ENCODE data around the gene SOS1.

The SOS1 gene

DNA sequence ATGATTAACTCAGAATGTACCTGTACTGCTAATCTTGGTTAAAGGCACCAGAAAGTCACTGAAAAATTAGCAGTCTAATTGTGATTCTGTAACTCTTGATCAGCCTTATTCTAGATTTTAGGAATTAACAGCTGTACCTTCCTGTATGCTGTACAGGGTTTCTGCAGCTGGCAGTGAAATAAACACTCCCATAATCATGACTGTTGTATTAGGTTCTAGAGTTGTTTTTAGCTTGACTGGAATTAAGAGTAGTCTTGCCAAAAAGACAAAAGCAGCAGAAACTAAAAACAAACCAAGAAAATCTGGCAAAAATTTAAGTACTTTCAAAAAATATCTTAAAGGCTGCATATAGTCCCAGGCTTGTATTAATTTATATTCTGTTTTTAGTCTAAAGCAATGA is 103.5 kb downstream of the SOS1 start:
- Mint-ChIP-seq H3K4me3 (no peak overlapping the region), H3K27ac (no peak overlapping the region), H3K4me1 (ENCODE audit: low read depth) (peaks cover 7% of the 10 kb centered on the region), H3K27me3 (ENCODE audit: low read depth) (no peaks in the 10 kb centered on the region), H3K36me3 (ENCODE audit: low read depth) (peaks cover 38% of the 10 kb centered on the region), H3K9me3 (no peaks in the 10 kb centered on the region)
- no peak for DNase-seq (ENCODE audit: low spot score)

DNA sequence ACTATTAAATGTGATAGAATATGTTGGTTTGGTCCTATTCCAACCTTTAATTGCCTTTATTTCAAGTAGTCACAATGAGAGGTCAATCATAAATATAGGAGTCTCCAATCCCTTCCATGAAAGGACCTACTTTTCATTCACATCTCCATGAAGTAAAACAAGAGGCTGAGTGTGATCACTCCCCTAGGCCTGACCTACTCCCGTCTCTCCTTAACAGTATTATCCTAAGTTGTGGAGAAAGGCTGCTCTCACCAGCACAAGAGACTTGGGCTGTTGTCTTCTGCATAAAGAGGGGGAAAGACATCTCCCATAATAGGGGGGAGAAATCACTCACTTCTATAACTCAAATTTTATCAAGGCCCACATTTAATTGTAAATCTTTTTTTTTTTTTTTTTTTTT is 105.4 kb downstream of the SOS1 start:
- no peak overlapping the region for H3K4me3 Mint-ChIP-seq
- peaks cover 48% of the 10 kb centered on the region for H3K36me3 Mint-ChIP-seq (ENCODE audit: low read depth)
- H3K27ac Mint-ChIP-seq, result no peak overlapping the region
- H3K4me1 Mint-ChIP-seq (ENCODE audit: low read depth), result peaks cover 9% of the 10 kb centered on the region
- H3K27me3 Mint-ChIP-seq (ENCODE audit: low read depth), result no peaks in the 10 kb centered on the region
- DNase-seq (ENCODE audit: low spot score), result no peak
- no peaks in the 10 kb centered on the region for H3K9me3 Mint-ChIP-seq

DNA sequence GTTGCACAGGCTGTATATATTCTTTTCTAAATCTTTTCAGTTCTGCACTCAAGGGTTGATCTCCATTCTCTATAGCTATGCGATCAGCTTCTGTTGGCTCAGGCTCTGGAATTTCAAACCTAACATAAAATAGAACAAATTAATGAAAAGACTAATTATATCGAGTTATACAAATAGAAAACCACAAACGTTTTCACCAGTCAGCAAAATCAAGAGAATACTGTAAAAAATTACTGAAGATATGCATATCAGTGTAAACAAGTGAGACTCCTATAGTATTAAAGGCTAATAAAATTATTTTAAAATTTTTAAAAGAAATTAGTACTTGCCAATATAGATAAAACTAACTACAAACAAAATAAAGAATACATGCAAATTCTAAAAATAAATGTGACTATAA is 107.0 kb downstream of the SOS1 start:
- H3K27ac Mint-ChIP-seq, result no peak overlapping the region
- DNase-seq (ENCODE audit: low spot score), result no peak
- H3K9me3 Mint-ChIP-seq, result no peaks in the 10 kb centered on the region
- no peaks in the 10 kb centered on the region for H3K27me3 Mint-ChIP-seq (ENCODE audit: low read depth)
- H3K36me3 Mint-ChIP-seq (ENCODE audit: low read depth), result peaks cover 55% of the 10 kb centered on the region
- no peak overlapping the region for H3K4me3 Mint-ChIP-seq
- peaks cover 6% of the 10 kb centered on the region for H3K4me1 Mint-ChIP-seq (ENCODE audit: low read depth)

GRCh38 chr2:39008665-39009064 is 112.2 kb downstream of the SOS1 start:
- DNase-seq (ENCODE audit: low spot score), result peak; percentile 36
- no peaks in the 10 kb centered on the region for H3K9me3 Mint-ChIP-seq
- no peak overlapping the region for H3K4me3 Mint-ChIP-seq
- peaks cover 66% of the 10 kb centered on the region for H3K36me3 Mint-ChIP-seq (ENCODE audit: low read depth)
- H3K27ac Mint-ChIP-seq, result peak overlapping the region; percentile 86
- no peaks in the 10 kb centered on the region for H3K27me3 Mint-ChIP-seq (ENCODE audit: low read depth)
- H3K4me1 Mint-ChIP-seq (ENCODE audit: low read depth), result peaks cover 12% of the 10 kb centered on the region

DNA sequence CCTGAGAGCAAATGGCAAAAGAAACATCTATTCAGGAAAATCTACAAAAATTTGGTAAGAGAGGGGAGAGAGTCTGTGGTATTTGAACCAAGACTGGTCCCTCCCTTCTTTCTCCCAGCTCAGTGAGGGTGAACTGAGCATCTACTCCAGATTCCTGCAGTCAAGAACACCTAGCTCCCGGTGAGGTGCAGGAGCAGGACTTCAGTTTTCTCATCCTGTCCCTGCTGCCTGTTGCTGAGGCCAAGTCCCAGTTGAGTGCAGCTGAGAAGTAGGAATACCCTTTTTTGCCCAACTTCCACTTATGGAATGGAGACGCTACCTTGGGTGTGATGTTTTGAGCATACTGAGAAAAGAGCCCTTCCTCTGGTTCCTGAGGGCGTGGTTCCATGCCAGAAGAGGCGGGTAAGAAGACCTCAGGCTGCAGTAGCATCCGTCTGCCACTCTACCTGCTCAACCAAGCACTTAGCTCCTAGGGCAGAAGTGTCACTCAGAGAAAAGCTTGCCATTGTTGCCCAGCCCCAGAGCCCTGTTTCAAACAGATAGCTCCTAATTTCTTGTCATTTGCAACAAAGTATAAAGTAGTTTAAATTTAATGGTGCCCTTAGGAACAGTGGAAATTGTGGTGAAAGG is 112.9 kb downstream of the SOS1 start:
- no peak overlapping the region for H3K4me3 Mint-ChIP-seq
- peak overlapping the region; percentile 31 for H3K27ac Mint-ChIP-seq
- no peaks in the 10 kb centered on the region for H3K9me3 Mint-ChIP-seq
- peaks cover 66% of the 10 kb centered on the region for H3K36me3 Mint-ChIP-seq (ENCODE audit: low read depth)
- no peak for DNase-seq (ENCODE audit: low spot score)
- peaks cover 12% of the 10 kb centered on the region for H3K4me1 Mint-ChIP-seq (ENCODE audit: low read depth)
- no peaks in the 10 kb centered on the region for H3K27me3 Mint-ChIP-seq (ENCODE audit: low read depth)

GRCh38 chr2:39000552-39000951 is 120.3 kb downstream of the SOS1 start:
- Mint-ChIP-seq H3K4me1 (ENCODE audit: low read depth) (peaks cover 7% of the 10 kb centered on the region), H3K36me3 (ENCODE audit: low read depth) (peaks cover 72% of the 10 kb centered on the region), H3K9me3 (no peaks in the 10 kb centered on the region), H3K27me3 (ENCODE audit: low read depth) (no peaks in the 10 kb centered on the region), H3K4me3 (no peak overlapping the region), H3K27ac (peak overlapping the region; percentile 68)
- no peak for DNase-seq (ENCODE audit: low spot score)

DNA sequence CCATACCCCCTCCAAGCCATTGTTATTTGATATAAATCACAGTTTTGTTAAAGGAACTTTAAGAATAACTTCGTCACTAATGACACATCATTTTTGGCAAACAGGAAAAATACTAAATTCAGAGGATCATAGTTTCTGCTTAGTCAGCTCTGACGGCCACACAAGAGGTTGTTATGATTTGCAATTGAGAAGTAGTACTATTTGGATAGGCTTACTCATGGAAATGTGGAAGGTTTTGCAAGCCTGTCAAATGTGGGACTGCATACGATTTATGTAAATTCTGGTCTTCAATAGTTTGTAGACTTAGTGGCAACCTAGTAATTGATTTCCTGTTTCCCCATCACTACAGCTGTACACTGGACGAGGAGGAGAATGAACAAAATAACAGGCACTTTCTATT is 123.1 kb downstream of the SOS1 start:
- no peak overlapping the region for H3K27ac Mint-ChIP-seq
- H3K4me3 Mint-ChIP-seq, result no peak overlapping the region
- H3K4me1 Mint-ChIP-seq (ENCODE audit: low read depth), result peaks cover 16% of the 10 kb centered on the region
- H3K27me3 Mint-ChIP-seq (ENCODE audit: low read depth), result no peaks in the 10 kb centered on the region
- no peak for DNase-seq (ENCODE audit: low spot score)
- no peaks in the 10 kb centered on the region for H3K9me3 Mint-ChIP-seq
- H3K36me3 Mint-ChIP-seq (ENCODE audit: low read depth), result peaks cover 71% of the 10 kb centered on the region

DNA sequence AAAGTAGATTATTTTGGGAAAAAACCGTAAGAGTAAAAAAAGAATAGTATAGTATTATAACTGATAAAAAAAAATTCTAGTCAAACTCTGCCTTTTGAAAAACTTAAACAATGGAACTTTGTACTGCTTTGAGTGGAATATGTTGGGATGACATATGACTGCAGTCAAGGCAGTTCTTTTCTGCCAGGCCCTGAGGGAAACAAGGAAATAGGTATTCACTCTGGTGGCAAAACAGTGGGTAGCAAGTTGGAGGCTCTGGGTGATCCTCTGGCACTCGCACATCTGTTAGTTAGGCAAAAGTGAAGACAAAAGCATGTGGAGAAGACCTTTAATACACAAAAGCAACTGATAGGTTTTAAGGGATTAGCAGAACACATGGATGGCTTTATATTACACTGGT is 129.0 kb downstream of the SOS1 start:
- no peak overlapping the region for H3K4me3 Mint-ChIP-seq
- H3K36me3 Mint-ChIP-seq (ENCODE audit: low read depth), result peaks cover 60% of the 10 kb centered on the region
- peaks cover 16% of the 10 kb centered on the region for H3K4me1 Mint-ChIP-seq (ENCODE audit: low read depth)
- no peaks in the 10 kb centered on the region for H3K27me3 Mint-ChIP-seq (ENCODE audit: low read depth)
- H3K27ac Mint-ChIP-seq, result peak overlapping the region; percentile 43
- H3K9me3 Mint-ChIP-seq, result no peaks in the 10 kb centered on the region
- DNase-seq (ENCODE audit: low spot score), result no peak

- Mint-ChIP-seq H3K9me3 (no peaks in the 10 kb centered on the region), H3K4me1 (ENCODE audit: low read depth) (peaks cover 9% of the 10 kb centered on the region), H3K27me3 (ENCODE audit: low read depth) (no peaks in the 10 kb centered on the region), H3K27ac (no peak overlapping the region), H3K4me3 (no peak overlapping the region), H3K36me3 (ENCODE audit: low read depth) (peaks cover 54% of the 10 kb centered on the region)
- DNase-seq (ENCODE audit: low spot score), result no peak
Measured at GRCh38 chr2:38988716-38989115, 132.1 kb downstream of the SOS1 start.

- H3K4me3 Mint-ChIP-seq, result no peak overlapping the region
- H3K4me1 Mint-ChIP-seq (ENCODE audit: low read depth), result no peaks in the 10 kb centered on the region
- peaks cover 46% of the 10 kb centered on the region for H3K36me3 Mint-ChIP-seq (ENCODE audit: low read depth)
- no peak overlapping the region for H3K27ac Mint-ChIP-seq
- no peak for DNase-seq (ENCODE audit: low spot score)
- H3K9me3 Mint-ChIP-seq, result no peaks in the 10 kb centered on the region
- no peaks in the 10 kb centered on the region for H3K27me3 Mint-ChIP-seq (ENCODE audit: low read depth)
Measured at GRCh38 chr2:38982498-38982897, 138.4 kb downstream of the SOS1 start.

DNA sequence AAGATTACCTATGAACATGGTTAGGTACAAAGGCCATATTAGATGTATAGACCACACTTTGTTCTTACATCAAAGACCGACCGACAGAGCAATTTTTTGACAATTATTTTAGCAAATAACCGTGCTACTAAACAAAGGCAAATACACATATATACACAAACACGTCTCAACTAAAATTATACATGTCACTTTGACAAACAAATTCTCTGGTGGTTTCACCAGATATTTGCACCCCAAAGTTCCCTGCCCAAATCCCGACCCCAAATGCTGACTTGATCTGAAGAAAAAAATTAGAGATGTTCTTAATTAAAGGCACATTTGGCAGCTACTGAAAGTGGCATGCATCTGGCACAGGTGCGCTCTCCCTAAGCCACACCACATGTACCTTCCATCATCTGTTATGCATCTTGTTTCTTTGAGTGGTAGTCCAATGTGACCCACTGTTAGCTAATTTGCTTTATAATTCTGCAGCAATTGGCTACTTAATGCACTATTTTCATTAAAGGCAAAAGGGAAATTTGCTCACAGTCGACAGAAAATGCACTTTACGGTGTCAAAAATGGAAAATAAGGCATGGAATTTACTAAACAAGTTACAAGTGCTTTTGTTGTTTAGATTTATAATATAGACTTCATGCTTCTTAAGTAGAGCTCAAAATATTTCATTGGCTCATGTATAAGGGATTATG is 139.0 kb downstream of the SOS1 start:
- Mint-ChIP-seq H3K27ac (no peak overlapping the region), H3K27me3 (ENCODE audit: low read depth) (no peaks in the 10 kb centered on the region)

GRCh38 chr2:38981003-38981669 is 139.7 kb downstream of the SOS1 start:
- Mint-ChIP-seq H3K27ac (no peak overlapping the region), H3K4me1 (ENCODE audit: low read depth) (no peaks in the 10 kb centered on the region), H3K4me3 (no peak overlapping the region), H3K27me3 (ENCODE audit: low read depth) (no peaks in the 10 kb centered on the region), H3K9me3 (no peaks in the 10 kb centered on the region), H3K36me3 (ENCODE audit: low read depth) (peaks cover 42% of the 10 kb centered on the region)
- DNase-seq (ENCODE audit: low spot score), result no peak

More for the DNA sequence above, 139.0 kb downstream of the SOS1 start:
- Mint-ChIP-seq H3K4me1 (ENCODE audit: low read depth) (no peaks in the 10 kb centered on the region), H3K4me3 (no peak overlapping the region), H3K36me3 (ENCODE audit: low read depth) (peaks cover 41% of the 10 kb centered on the region), H3K9me3 (no peaks in the 10 kb centered on the region)
- no peak for DNase-seq (ENCODE audit: low spot score)

GRCh38 chr2:38978908-38979307 is 141.9 kb downstream of the SOS1 start:
- Mint-ChIP-seq H3K27me3 (ENCODE audit: low read depth) (no peaks in the 10 kb centered on the region), H3K36me3 (ENCODE audit: low read depth) (peaks cover 31% of the 10 kb centered on the region), H3K9me3 (no peaks in the 10 kb centered on the region), H3K4me1 (ENCODE audit: low read depth) (no peaks in the 10 kb centered on the region), H3K4me3 (no peak overlapping the region), H3K27ac (peak overlapping the region; percentile 12)
- no peak for DNase-seq (ENCODE audit: low spot score)

GRCh38 chr2:38978296-38978903 is 142.5 kb downstream of the SOS1 start:
- Mint-ChIP-seq H3K36me3 (ENCODE audit: low read depth) (peaks cover 26% of the 10 kb centered on the region), H3K27me3 (ENCODE audit: low read depth) (no peaks in the 10 kb centered on the region), H3K9me3 (no peaks in the 10 kb centered on the region), H3K27ac (no peak overlapping the region), H3K4me3 (no peak overlapping the region), H3K4me1 (ENCODE audit: low read depth) (no peaks in the 10 kb centered on the region)
- no peak for DNase-seq (ENCODE audit: low spot score)
